ENCODE measurements around the gene ALDH5A1. TPM values are rescaled to one million over a fixed set of nuclear protein-coding genes. Genes with fewer than 3 reads are reported as not detected.
"Not testable (repeated sequence)": the region's sequence is repeated elsewhere in the genome, so short reads cannot be mapped to it uniquely, and the experiment has no call there.

Gene ALDH5A1
- total RNA-seq, 1 donor from 2014 or later, result 1.3 TPM

DNA sequence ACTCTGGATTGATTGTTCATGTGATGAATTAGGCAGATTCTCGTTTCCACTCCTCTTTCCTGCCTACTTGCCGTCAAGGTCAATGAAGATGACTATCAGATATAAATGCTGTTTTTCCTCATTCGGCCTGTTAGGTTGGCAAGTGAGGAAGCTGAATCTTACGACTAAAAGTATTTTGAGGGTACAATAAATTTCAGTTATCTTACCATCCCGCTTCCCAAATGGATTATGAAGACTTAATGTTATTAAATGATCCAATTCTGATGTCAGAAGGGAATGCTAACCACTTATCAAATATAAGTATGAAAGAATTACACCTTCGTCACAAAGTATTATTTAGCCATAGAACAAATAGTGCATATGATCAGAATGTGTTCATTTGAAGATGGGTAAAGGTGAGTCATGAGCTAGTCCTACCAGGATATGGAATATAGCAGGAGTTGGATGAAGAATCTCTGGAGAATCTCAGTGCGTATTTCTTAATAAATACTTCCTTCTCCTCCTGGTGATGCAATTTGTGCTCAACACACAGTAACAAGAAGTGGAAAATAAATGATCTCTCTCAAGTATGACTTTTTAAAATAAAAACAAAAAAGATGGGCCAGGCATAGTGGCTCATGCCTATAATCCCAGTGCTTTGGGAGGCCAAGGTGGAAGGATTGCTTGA, 10.0 kb upstream of the ALDH5A1 start:
- DNase-seq (ENCODE audit: extremely low read depth, low read depth, low spot score), result no peak

DNA sequence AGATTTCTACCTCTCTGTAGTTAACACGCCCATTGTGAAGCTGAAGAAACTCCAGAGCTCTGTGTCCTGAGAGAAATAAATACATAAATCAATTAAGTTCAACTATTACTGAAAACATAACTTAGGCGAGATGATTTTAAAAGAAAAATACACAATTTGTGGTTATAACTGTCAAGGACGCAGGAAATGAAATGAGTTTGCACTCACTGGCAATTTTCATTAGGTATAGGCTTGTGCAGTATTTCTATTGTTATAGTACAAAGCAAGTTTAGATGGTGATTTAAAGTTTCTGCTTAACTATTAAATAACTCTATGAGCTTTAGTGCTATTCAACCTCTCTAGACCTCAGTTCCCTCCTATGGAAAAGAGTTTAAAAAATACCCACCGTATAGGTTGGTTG, 8.7 kb upstream of the ALDH5A1 start:
- no peak for DNase-seq (ENCODE audit: extremely low read depth, low read depth, low spot score)

DNA sequence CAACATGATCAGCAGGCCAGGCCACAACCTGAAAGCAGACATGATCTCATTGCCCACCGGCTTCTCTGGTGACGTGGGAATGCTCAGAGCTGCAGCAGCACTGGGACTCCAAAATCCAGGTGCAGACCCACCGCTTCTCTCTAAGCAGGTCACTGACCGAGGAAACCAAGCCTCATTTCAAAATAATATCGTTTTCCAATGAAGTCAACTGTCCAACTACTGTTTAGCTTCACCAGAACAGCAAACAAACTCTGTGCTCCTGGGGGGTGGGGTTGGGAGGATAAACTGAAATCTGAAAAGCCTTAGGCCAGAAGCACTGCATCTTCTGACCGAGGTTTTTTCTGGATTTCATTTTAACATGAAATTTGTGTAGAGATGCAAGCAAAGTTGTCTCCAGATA, 5.3 kb upstream of the ALDH5A1 start, which contains the start of gene GPLD1:
Gene GPLD1, minus strand, starts transcription at position 109 of the 400 bp plus-strand sequence. Its CDS starts 67 bp downstream, at position 42.
- no peak for DNase-seq (ENCODE audit: extremely low read depth, low read depth, low spot score)

DNA sequence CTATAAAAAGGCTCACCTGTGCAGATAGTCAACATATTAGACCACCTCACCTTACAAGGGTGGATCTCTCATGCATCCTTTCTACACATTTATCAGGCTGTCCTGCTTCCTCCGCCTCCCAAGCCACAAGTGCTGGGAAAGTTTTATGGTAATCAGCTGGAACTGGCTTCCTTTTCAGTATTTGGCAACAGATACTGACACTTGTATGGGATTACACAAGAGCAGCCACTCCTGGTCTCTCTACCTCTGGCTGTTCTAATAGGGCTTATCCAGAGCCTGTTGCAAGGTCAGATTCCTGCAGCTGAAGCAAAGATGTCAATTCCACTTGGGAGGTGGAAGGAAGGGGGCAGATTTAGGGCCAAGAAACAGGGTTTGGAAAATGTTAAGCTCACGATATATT, 4.9 kb upstream of the ALDH5A1 start:
- no peak for DNase-seq (ENCODE audit: extremely low read depth, low read depth, low spot score)

DNA sequence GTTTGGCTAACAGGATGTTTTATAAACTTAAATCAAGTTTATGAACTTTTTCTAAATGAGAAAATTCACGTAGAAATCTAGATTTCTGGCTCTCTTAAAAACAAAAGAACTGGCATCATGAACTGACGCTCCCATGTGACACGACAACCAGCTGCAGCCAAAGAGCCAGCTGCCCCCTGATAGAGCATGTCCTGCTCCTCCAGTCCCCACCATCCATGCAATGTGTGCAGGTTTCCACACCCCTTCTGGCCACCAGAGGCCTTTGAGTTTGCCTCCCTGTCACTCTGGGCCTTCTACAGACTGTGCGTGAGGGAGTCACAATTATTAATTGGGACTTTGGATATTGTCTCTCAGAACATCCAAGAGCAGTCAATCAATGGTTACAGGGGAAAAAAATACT, 3.8 kb upstream of the ALDH5A1 start:
- DNase-seq (ENCODE audit: extremely low read depth, low read depth, low spot score), result no peak

DNA sequence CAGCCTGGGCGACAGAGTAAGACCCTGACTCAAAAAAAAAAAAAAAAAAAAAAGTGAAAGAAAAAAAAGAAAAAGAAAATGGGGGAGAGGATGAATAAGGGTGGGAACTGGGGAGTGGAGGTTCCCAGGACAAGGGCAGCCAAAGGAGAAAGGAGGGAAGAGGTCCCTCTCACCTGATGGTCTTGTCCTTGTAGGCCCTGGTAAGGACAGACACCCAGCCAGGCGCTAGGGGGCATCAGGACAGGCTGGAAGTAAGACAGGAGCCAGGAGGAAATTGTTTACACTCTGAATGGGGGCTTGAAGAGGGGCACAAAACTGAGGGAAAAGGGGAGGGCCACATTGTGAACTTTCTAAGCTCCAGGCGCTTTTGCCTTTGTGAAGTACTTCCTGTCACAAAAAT, 2.3 kb upstream of the ALDH5A1 start:
- DNase-seq (ENCODE audit: extremely low read depth, low read depth, low spot score), result no peak

DNA sequence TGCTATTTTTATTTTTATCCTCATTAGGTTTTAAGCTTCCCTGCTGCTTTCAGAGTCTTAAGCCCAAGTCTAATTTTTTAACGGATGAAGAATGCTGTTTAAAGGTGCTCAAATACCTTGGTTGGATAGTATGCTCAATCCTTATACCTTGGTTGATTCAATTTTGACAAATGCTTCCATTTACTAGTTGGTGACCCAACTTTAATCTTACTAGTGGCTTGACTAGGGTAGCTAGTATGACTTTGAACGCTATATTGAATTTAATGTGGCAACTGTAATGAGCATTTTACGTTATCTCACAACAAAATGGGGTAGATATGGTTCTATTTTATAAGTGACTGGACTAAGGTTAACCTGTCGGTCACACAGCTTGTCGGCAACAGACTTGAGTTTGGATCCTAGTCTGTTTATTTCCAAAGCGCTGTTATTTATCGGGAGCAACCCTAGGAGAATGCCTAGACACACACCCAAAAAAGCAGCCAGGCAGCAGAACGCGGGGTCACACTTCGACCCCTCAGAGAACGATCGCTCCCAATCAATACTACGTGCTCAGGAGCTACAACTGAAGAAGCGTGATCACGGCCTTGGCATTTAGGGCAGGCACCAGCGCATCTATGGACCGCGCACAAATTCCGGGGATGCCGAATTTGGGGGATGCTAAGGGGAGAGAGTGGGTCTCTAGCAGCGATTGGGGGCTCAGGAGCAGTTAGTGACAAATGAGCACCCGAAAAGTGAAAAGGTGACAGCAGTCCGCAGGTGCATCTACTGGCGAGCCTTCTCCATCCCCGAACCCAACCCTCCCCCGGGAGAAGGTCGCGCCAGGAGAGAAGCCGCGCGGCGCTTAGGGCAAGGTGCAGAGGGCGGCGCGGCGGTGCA, 586 bp upstream of the ALDH5A1 start:
- no peak for DNase-seq (ENCODE audit: extremely low read depth, low read depth, low spot score)

DNA sequence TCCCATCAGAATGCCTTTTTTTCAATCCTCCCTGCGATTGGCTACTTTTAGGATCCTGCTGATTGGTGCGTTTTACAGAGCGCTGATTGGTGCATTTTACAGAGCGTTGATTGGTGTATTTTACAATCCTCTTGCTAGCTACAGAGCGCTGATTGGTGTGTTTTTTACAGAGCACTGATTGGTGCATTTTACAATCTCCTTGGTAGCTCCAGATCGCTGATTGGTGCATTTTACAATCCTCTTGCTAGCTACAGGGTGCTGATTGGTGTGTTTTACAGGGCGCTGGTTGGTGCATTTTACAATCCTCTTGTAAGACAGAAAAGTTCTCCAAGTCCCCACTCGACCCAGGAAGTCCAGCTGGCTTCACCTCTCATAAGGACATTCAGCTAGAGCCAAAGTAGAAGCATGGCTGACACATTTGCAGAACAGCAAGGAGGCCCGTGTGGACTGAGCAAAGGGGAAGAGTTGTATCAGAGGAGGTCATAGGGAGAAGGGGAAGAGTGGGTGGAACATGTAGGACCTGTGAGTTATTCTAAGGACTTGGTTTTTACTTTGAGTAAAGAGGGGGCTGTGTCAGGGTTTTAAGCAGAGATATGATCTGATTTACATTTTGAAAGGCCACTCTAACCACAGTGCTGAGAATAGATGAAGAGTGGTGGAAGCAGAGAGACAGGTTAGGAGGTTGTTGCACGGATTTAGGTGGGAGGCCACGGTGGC, 2.6 kb downstream of the ALDH5A1 start:
- DNase-seq (ENCODE audit: extremely low read depth, low read depth, low spot score), result no peak

DNA sequence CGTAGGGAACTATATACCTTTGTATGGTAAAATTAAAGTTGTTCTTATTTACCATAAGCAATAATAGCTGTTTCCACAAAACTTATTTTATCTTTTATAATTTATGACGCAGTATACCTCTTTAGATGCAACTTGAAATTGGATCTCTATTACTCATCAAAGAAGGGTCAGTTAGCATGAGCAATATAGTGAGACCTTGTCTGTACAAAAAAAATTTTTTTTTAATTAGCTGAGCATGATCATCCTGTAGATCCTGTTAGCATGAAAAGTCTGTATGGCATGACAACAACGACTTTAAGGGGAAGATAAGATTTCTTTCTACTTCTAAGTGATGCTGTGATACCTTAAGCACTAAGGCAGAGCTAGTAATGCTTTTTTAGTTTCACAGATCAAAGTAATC, 5.9 kb downstream of the ALDH5A1 start:
- DNase-seq (ENCODE audit: extremely low read depth, low read depth, low spot score), result no peak

DNA sequence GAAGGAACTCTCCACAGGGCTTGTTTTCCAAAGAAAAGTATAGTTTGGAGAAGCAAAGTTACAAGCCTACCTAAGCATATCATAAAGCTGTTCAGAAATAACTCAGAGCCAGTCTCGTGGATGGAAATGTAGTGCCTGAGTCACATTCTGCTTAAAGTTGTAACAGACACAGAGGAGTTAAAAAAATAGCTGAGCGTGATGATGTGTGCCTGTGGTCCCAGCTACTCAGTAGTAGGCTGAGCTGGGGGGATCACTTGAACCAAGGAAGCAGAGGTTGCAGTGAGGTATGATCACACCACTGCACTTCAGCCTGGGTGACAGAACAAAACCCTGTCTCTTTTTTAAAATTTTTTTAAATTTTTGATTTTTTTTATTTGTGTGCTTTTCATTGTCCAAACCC, 6.6 kb downstream of the ALDH5A1 start:
- DNase-seq (ENCODE audit: extremely low read depth, low read depth, low spot score), result no peak

DNA sequence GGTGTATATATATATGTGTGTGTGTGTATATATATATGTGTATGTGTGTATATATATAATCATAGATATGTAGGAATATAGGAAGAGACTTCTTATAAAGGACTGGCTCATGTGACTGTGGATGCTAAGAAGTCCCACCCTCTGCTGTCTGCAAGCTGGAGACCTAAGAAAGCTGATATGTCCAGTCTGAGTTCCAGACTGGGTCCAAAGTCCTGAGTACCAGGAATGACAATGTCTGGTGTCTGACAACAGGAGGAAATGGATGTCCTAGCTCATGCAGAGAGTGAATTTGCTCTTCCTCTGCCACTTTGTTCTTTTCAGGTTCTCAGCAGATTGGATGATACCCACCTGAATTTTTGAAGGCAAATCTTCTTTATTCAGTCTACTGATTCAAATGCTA, 7.1 kb downstream of the ALDH5A1 start:
- DNase-seq (ENCODE audit: extremely low read depth, low read depth, low spot score), result no peak

DNA sequence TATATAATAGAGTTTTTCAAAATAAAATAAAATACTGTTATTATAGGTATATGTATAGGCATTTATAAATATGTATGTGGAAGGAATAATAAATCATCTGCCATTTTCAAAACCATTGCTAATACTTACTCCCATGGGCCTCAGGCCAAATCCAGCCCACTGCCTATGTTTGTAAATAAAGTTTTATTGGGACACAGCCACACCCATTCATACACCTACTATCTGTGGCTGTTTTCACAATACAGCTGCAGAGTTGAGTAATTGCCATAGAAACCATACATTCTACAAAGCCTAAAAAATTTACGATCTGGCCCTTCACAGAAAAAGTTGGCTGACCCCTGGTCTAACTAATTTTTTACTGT, 9.5 kb downstream of the ALDH5A1 start:
- DNase-seq (ENCODE audit: extremely low read depth, low read depth, low spot score), result no peak

DNA sequence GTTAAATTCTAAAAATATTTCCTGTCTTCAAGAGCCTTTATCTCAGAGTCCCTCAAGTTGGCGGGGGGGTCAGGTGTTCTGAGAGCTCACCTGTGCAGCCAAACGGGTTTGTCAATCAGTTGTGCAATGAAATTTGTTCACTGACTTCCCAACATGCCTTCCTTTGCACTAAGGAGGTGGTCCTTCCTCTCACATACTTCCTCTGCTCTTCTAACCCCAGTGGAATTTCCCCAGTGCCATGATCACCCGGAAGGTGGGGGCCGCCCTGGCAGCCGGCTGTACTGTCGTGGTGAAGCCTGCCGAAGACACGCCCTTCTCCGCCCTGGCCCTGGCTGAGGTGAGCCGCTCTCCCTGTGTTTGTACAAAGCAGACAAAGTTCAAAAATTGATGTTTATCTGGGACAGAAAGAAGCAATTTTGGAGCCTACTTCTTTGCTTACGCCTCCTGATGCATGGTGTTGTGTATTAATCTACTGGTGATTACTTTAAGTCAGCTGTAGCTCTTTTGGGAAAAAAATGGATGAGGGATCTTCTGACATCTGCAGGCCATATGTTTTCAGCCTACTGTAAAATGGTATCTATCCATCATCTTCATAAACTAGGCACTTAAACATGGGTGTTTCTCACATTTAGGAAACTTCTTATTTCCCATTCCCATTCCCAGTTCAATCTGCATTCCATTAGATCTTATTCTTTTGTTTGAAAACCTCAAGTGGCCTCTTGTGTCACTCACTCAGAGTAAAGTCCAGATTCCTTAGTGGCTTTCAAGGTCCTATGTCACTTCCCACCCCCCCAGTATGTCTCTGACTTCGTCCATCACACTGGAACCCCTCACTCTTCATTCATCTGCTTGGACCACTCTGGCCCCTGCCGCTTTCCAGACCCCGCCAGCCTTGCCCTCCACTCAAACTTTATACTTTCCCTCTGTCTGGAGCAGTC, 10.1 kb downstream of the ALDH5A1 start:
- DNase-seq (ENCODE audit: extremely low read depth, low read depth, low spot score), result no peak

DNA sequence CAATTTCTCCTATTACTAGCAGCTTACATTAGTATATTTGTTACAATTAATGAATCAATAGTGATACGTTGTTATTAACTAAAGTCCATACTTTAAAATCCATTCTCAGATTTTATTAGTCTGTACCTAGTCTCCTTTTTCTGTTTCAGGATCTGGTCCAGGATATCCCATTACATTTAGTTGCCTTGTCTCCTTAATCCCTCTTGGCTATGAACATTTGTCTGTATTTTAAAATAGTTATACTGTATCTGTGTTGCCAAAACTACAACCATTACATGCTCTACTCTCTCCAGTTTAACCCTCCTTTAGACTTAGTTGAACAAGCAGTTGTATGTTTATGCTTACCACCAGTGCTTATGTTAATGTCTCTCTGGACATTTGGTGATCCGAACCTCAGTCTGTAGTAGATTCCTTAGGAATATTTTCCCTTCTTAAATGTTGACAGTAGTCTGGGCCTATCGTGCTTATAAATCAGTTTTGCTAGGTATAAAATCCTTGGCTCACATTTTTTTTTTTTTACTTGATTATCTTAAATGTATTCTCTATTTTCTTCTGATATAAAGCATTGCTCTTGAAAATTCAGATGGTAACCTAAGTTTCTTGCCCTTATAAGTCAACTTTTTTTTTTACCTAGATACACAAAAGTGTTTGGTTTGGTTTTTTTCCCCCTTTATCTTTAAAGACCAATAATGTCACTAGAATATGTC, 12.2 kb downstream of the ALDH5A1 start:
- DNase-seq (ENCODE audit: extremely low read depth, low read depth, low spot score), result no peak

DNA sequence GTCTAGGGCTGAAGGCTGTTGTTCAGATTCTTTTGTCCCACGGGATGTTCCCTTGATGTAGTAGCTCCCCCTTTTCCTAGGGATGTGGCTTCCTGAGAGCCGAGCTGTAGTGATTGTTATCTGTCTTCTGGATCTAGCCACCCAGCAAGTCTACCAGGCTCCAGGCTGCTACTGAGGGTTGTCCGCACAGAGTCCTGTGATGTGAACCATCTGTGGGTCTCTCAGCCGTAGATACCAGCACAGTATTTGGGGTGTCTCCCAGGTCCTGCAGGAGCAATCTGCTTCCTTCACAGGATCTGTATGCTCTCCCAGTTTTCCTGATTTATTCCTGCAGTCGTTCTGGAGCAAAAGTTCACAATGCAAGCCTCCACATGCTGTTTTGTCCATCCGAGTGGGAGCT, 17.2 kb downstream of the ALDH5A1 start:
- not testable (repeated sequence) for DNase-seq (ENCODE audit: extremely low read depth, low read depth, low spot score)

DNA sequence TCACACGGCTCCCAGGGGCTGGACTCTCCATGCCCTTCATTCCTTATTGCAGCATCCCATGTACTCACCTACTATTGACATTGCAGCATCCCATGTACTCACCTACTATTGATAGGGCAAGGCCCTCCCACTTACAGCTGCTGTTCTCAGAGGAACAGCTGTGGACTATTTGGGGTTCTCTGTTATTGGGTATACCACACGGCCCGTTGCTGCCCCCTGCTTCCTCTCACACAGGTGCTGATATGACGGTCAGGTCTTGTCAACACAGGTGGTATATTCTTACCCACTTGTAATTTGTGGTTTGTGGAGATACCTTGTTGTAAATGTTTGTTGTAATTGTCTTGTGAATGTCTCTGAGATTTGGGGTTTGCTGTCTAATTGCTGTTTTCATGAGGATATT, 18.8 kb downstream of the ALDH5A1 start:
- no peak for DNase-seq (ENCODE audit: extremely low read depth, low read depth, low spot score)

DNA sequence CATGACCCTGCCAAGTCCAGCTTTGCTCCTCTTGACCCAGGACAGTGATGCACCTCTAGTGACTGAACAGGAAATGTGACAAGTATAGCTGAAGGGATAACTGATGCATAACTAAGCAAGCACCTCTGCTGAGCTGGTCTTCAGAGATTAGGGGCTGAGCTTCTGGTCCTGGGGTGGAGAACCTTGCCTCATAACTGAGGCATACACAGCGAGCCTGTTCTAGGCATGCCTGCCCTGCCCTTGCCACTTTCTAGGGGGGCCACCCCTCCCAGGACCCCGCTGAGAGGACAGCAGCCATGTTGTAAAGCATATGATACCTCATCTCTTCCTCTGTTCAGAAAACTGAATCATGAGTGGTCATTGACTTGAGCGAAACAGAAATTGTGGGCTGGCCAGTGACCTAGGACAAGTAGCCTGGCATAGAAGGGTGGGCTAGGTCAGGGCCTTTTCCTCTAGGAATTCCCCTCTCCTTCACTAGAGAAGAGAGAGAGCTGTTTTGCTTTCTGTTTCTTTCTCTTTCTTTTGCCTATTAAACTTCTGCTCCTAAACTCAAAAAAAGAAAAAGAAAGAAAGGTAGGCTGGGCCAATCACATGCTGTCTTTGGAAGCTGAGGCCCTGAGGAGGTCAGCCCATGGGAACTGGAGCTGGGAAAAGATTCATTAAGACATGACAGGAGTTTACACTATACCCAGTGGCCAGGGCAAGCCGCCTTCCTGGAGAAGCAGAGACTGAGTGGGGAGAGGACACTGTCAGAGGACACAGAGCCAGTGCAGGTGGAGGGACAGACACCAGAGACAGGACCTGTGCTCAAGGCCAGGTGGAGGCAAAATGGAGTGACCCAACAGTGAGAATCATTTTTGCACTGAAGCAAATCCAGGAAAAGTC, 23.1 kb downstream of the ALDH5A1 start:
- no peak for DNase-seq (ENCODE audit: extremely low read depth, low read depth, low spot score)

DNA sequence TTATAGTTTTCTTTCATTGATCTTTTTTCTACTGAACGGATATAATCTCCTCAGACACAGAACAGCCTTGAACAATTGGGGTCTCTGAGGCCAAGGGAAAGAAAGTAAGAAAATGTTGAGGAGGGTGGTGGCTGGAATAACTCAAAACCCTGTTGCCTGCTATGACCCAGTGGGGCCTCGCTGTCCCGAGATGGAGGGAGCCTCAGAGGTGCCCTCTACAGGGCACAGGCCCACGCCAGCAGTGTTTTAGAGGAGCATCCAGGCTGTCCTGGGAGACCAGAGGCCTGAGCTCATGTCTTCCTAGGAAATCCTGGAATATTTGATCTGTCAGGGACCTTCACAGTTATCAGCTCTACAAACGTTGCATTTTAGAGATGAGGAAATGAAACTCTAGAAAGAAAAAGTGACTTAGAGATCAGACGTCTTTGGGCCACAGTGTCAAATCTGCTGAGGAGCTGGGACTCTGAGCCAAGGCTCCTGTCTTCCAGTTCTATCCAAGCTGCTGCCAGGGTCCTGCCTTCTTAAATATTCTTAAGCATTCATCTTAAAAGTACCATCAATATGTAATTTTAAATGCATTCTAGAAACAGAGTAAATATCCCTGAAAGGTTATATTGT, 26.3 kb downstream of the ALDH5A1 start:
- DNase-seq (ENCODE audit: extremely low read depth, low read depth, low spot score), result no peak

All from glomerular endothelial cell (primary cell).